Heart left ventricle (tissue), 13 donors: ENCODE data around the gene PCDHA3.
A peak's percentile ranks its signal among the peaks of the same experiment; 100 is the strongest.

Source experiments
- CTCF ChIP-seq, 12 donors: fragments of 200-600 bp; sonication (generic) in 4 of 12; IDR thresholded peaks; one replicate each; pipeline versions ENCODE4 v1.5.0 to v1.8.0; 2018 to 2022; ENCODE audit warnings: antibody characterized with exemption in 12 of 12, mild to moderate bottlenecking in 5 of 12
- POLR2A ChIP-seq, 2 donors: fragments of 450-650 bp; IDR thresholded peaks; one replicate each; pipeline ENCODE4 v1.6.1; 2017; ENCODE audit warnings: antibody characterized with exemption in 2 of 2, mild to moderate bottlenecking in 2 of 2, moderate library complexity in 2 of 2
- donor health status: ischemic (EF 13 %, LVEDD 7.1; RV severe dilation, severe dysfunction).
- donor health status: DM: no; HTN: yes; CAD: no.
- donor health status: DM: no; HTN: no; CAD: no.
- donor health status: ischemic (EF 25% LVEDD 6.9; RV normal size, moderate dysfunction).
- donor health status: ischemic (EF 25% LVEDD 5.7; RV mildly dilated, moderate dysfunction).
- donor health status: ischemic (EF 35%, LVEDD 5.7; RV mildly dilated, moderate dysfunction).
- donor health status: nonischemic (EF 11% LVEDD 7.7; RV severe dilation, severe dysfunction).
- donor health status: DM: yes; HTN: yes; CAD: no.
- donor health status: PGD.
- donor health status: ischemic (EF 29% LVEDD 5.4; RV normal size, mild dysfunction).
- donor health status: nonischemic (EF 23%, LVEDD 6.1; RV moderate dilation, normal function).

- TF ChIP-seq CTCF (IDR thresholded peaks at IDR 0.05) (peak in 5 of 12 donors; percentile 6 to 31 (median 16)), POLR2A (IDR thresholded peaks at IDR 0.05) (no peak)
Observed at GRCh38 chr5:140794595-140795258, 6.1 kb upstream of the PCDHA3 start, which contains the start of gene PCDHA2.
